Measurements from ENCODE around the gene HS1BP3.

Gene HS1BP3

DNA sequence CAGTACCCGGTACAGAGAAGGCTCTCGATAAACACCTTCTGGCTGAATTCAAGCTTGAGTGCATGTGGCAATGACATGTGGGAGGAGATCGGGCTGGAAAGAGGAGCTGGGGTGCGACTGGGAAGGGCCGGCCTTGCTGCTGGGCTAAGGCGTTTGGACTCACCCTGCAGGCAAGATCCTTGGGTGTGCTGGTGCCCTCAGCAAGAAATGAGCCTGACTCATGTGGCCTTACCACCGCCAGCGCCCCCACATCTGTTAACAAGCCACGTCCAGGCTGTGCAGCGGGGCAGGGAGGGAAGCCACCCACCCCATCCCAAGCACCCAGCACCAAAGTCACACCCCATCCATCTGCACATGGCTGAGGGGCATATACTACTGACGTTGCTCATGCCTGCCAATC lies 1.3 kb downstream of the HS1BP3 start:
- TF ChIP-seq EP300 (IDR thresholded peaks at IDR 0.05; ENCODE audit: borderline replicate concordance) (no peak), ZBTB7A (IDR thresholded peaks at IDR 0.05; ENCODE audit: low read depth) (no peak), EGR1 (IDR thresholded peaks at IDR 0.05) (no peak), TAF1 (IDR thresholded peaks at IDR 0.05; ENCODE audit: low read depth) (no peak), NFIC (IDR thresholded peaks at IDR 0.05) (no peak), FOXM1 (IDR thresholded peaks at IDR 0.05; ENCODE audit: borderline replicate concordance, low read depth) (no peak), RAD21 (IDR thresholded peaks at IDR 0.05; ENCODE audit: low read depth) (no peak), CREB1 (IDR thresholded peaks at IDR 0.05; ENCODE audit: low read depth) (no peak), TCF12 (IDR thresholded peaks at IDR 0.05; ENCODE audit: low read depth) (no peak), YY1 (IDR thresholded peaks at IDR 0.05; ENCODE audit: low read depth) (no peak), TEAD4 (IDR thresholded peaks at IDR 0.05) (no peak)
- TF ChIP-seq, protein P1, sequence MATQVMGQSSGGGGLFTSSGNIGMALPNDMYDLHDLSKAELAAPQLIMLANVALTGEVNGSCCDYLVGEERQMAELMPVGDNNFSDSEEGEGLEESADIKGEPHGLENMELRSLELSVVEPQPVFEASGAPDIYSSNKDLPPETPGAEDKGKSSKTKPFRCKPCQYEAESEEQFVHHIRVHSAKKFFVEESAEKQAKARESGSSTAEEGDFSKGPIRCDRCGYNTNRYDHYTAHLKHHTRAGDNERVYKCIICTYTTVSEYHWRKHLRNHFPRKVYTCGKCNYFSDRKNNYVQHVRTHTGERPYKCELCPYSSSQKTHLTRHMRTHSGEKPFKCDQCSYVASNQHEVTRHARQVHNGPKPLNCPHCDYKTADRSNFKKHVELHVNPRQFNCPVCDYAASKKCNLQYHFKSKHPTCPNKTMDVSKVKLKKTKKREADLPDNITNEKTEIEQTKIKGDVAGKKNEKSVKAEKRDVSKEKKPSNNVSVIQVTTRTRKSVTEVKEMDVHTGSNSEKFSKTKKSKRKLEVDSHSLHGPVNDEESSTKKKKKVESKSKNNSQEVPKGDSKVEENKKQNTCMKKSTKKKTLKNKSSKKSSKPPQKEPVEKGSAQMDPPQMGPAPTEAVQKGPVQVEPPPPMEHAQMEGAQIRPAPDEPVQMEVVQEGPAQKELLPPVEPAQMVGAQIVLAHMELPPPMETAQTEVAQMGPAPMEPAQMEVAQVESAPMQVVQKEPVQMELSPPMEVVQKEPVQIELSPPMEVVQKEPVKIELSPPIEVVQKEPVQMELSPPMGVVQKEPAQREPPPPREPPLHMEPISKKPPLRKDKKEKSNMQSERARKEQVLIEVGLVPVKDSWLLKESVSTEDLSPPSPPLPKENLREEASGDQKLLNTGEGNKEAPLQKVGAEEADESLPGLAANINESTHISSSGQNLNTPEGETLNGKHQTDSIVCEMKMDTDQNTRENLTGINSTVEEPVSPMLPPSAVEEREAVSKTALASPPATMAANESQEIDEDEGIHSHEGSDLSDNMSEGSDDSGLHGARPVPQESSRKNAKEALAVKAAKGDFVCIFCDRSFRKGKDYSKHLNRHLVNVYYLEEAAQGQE (IDR thresholded peaks at IDR 0.05; ENCODE audit: low read depth), result no peak
- TF ChIP-seq, protein P2, sequence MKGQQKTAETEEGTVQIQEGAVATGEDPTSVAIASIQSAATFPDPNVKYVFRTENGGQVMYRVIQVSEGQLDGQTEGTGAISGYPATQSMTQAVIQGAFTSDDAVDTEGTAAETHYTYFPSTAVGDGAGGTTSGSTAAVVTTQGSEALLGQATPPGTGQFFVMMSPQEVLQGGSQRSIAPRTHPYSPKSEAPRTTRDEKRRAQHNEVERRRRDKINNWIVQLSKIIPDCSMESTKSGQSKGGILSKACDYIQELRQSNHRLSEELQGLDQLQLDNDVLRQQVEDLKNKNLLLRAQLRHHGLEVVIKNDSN (IDR thresholded peaks at IDR 0.05), result no peak
- TF ChIP-seq, protein P3, sequence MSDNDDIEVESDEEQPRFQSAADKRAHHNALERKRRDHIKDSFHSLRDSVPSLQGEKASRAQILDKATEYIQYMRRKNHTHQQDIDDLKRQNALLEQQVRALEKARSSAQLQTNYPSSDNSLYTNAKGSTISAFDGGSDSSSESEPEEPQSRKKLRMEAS (IDR thresholded peaks at IDR 0.05), result no peak

DNA sequence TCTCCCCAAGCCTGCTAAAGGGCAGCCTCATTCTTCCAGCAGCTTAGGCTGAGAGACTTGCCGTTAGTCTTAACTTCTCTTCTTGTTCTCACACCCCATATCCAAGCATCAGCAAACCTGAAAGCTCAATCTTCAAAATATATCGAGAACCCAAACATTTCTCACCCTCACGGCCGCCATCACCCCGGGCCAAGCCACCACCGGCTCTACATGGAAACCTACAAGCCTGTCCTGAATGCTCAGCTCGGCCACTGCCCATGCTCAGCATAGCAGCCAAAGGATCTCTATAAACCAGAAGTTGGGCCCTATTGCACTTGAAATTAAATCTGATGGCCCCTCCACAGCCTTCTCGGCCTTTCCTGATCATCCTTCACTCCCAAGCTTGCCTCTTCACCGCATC lies 2.1 kb downstream of the HS1BP3 start:
- TF ChIP-seq TCF12 (IDR thresholded peaks at IDR 0.05; ENCODE audit: low read depth), result no peak
- no peak for TF ChIP-seq NFIC (IDR thresholded peaks at IDR 0.05)
- TF ChIP-seq EGR1 (IDR thresholded peaks at IDR 0.05), result no peak
- no peak for TF ChIP-seq RAD21 (IDR thresholded peaks at IDR 0.05; ENCODE audit: low read depth)
- no peak for TF ChIP-seq FOXM1 (IDR thresholded peaks at IDR 0.05; ENCODE audit: borderline replicate concordance, low read depth)
- TF ChIP-seq TEAD4 (IDR thresholded peaks at IDR 0.05), result no peak
- TF ChIP-seq YY1 (IDR thresholded peaks at IDR 0.05; ENCODE audit: low read depth), result no peak
- TF ChIP-seq, protein P1 (IDR thresholded peaks at IDR 0.05; ENCODE audit: low read depth), result no peak

DNA sequence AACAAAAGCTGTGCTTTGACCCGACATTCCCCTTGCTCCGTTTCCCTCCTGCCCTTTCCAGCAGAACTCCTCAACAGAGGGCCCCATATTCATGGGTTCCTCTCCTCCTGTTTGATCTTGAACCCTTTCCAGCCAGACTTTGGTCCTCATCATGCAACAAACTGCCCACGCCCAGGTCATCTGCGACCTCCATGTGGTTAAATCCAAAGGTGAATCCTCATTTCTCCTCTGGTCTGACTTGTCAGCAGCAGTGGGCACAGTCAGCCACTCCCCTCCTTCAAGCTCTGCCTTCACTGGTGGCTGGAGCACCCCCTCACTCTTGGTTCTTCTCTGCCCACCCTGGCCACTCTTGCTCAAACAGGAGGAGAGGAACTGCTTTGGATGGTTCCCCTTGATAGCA lies 2.7 kb downstream of the HS1BP3 start:
- TF ChIP-seq TAF1 (IDR thresholded peaks at IDR 0.05; ENCODE audit: low read depth), result no peak
- no peak for TF ChIP-seq TEAD4 (IDR thresholded peaks at IDR 0.05)
- TF ChIP-seq, protein P2 (IDR thresholded peaks at IDR 0.05), result no peak
- no peak for TF ChIP-seq EP300 (IDR thresholded peaks at IDR 0.05; ENCODE audit: borderline replicate concordance)
- TF ChIP-seq CEBPB (IDR thresholded peaks at IDR 0.05), result no peak
- no peak for TF ChIP-seq EGR1 (IDR thresholded peaks at IDR 0.05)
- no peak for TF ChIP-seq YY1 (IDR thresholded peaks at IDR 0.05; ENCODE audit: low read depth)
- TF ChIP-seq TCF12 (IDR thresholded peaks at IDR 0.05; ENCODE audit: low read depth), result no peak
- no peak for TF ChIP-seq NFIC (IDR thresholded peaks at IDR 0.05)
- TF ChIP-seq, protein P1 (IDR thresholded peaks at IDR 0.05; ENCODE audit: low read depth), result no peak
- TF ChIP-seq, protein P3 (IDR thresholded peaks at IDR 0.05), result no peak
- no peak for TF ChIP-seq RAD21 (IDR thresholded peaks at IDR 0.05; ENCODE audit: low read depth)
- no peak for TF ChIP-seq CREB1 (IDR thresholded peaks at IDR 0.05; ENCODE audit: low read depth)
- no peak for TF ChIP-seq FOXM1 (IDR thresholded peaks at IDR 0.05; ENCODE audit: borderline replicate concordance, low read depth)
- no peak for TF ChIP-seq ZBTB7A (IDR thresholded peaks at IDR 0.05; ENCODE audit: low read depth)

DNA sequence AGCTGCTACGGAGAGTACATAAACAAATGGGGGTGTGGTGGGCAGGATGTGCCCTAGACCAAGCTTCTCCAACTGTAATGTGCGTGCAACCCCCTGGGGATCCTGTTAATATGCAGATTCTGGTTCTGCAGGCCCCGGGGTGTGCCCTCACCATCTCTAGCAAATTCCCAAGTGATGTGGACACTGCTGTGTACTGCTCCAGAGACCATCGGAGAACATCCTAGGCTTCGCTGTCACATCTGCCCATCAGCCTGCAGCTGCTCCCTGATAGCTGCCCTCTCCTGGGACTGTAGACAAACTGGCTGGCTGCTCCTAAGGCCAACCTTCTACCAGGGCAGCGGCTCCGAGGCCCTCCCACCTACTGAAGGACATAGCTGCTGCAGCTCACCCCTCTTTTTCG lies 3.2 kb downstream of the HS1BP3 start:
- TF ChIP-seq CREB1 (IDR thresholded peaks at IDR 0.05; ENCODE audit: low read depth) (no peak), FOXM1 (IDR thresholded peaks at IDR 0.05; ENCODE audit: borderline replicate concordance, low read depth) (no peak), RAD21 (IDR thresholded peaks at IDR 0.05; ENCODE audit: low read depth) (no peak), ZBTB7A (IDR thresholded peaks at IDR 0.05; ENCODE audit: low read depth) (no peak), EGR1 (IDR thresholded peaks at IDR 0.05) (no peak), NFIC (IDR thresholded peaks at IDR 0.05) (no peak), TAF1 (IDR thresholded peaks at IDR 0.05; ENCODE audit: low read depth) (no peak), EP300 (IDR thresholded peaks at IDR 0.05; ENCODE audit: borderline replicate concordance) (no peak)
- TF ChIP-seq, protein P3 (IDR thresholded peaks at IDR 0.05), result no peak
